ENCODE results near the gene GLTP.

GLTP gene

DNA sequence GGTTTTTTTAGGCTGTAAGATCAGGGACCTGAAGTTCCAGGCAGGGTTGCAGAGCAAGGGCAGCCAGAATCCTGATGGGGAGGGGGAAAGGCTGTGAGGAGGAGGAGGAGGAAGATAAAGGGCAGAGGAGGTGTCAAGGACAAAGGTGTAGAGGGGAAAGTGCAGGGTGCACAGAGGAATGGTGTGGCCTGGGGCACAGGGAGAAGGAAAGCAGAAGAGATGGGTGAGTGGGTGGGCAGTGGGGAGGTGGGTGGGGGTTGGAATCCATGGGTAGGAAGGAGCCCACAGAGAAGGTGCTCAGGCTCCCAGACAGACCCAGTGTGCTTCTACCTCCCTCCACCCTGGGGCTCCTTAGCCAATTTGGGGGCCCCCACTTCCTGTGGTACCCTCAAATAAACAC lies 58.4 kb downstream of the GLTP start:
- no peak for DNase-seq (ENCODE audit: low read depth in 2 of 2)

DNA sequence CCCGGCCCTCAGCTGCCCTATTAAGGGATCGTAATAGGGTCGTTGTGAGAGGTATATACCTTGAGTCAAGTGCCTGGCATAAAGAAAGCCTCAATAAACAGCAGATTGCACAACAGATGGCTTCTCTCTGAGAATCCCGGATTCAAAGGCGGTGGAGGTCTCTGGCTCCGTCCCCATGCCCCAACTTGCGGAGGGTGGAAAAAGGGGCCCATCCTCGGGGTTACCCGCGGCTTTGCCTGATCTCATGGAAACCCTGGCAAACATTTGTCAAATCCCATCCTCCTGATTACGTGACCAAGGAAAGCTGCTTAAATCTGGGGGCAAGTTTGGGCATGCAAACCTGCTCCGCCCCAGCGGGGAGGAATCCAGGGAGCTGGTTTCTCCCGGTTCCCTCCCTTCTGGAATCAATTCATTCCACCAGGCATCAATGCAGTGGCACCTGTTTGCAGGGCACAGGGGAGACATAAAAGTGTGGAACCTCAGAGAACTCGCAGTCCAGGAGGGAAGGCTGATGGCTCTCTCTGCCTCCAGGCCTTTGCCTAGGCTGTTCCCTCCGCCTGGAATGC lies 59.4 kb downstream of the GLTP start:
- DNase-seq (ENCODE audit: low read depth in 2 of 2) = no peak

DNA sequence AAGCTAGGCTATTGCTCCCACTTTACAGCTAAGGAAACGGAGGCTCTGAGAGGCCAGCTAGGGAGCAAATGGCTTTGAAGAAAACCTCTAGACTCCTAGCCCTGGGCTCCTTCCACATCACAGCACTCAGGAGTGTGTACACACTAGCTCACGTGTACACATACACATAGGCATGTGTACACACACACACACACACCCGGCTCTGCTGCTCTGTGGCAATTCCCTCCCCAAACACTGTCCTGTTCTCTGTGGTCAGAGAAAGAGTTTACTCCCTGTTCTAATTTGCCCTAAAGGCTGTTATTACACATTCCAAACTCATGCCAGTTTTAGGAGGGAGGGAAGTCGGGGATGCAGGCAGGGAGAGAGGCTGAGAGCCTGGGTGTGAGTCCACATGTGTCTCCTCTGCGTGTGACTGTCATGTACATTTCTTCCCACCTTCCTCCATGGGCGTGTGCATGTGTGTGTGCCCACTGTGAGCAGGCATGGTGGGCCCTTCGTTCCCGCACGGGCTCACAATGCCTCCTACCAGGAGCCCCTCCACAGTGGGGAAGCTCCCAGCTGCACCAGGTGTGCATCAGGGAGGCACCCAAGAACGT lies 61.3 kb downstream of the GLTP start:
- no peak for DNase-seq (ENCODE audit: low read depth in 2 of 2)

DNA sequence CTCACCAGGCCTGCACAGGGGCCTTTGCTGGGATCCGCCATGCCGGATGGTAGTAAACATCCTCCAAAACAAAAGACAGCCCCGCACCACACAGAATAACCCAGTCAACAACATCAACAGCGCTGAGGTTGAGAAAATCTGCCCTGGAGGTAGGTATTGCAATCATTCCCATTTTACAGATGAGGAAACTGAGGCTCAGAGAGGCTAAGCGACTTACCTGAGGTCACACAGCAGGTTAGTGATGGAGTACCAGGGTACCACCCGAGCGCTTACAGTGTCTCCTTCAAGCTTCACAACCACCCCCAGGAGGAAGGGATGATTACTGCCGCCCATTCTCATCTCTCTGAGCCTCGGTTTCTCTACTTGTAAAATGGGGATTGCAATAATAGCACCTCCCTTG lies 62.1 kb downstream of the GLTP start:
- no peak for DNase-seq (ENCODE audit: low read depth in 2 of 2)

DNA sequence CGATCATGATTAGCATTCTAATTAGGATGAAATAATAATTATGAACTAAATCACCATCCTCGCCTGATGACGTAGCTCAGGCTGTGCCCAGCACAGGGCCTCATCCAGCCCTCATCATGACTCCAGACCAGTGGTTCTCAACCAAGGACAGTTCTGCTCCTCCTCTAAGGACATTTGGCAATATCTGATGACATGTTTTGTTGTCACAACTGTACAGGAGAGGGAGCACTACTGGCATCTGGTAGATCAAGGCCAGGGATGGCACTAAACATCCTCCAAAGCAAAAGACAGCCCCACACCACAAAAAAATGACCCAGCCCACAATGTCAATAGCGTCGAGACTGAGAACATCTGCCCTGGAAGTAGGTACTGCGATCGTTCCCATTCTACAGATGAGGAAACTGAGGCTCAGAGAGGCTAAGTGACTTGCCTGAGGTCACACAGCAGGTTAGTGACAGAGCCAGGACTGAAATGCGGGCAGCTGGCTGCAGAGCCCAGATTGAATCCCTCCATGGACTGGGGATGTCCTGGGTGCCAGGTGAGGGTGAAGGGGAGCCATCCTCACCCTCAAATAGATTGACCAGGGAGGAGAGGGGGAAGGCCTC lies 62.6 kb downstream of the GLTP start:
- DNase-seq (ENCODE audit: low read depth in 2 of 2) = no peak

DNA sequence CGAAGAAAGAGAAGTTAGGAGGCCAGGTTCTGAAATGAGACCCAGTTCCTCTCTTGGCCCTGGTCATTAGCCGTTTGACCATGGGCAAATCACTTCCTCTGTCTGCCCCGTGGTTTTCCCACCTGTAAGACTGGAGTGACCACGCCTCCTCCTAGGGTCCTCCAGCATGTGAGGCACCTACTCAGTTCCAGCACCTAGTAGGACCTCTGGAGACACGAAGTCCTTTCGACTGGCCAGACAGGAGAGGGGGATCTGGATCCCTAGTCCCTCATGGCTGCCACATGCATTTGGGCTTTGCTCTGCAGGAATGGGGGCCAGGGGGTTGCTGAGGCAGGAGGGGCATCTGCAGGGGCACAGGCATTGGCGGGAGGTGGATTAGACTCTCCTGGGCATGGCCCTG lies 63.5 kb downstream of the GLTP start:
- no peak for DNase-seq (ENCODE audit: low read depth in 2 of 2)

DNA sequence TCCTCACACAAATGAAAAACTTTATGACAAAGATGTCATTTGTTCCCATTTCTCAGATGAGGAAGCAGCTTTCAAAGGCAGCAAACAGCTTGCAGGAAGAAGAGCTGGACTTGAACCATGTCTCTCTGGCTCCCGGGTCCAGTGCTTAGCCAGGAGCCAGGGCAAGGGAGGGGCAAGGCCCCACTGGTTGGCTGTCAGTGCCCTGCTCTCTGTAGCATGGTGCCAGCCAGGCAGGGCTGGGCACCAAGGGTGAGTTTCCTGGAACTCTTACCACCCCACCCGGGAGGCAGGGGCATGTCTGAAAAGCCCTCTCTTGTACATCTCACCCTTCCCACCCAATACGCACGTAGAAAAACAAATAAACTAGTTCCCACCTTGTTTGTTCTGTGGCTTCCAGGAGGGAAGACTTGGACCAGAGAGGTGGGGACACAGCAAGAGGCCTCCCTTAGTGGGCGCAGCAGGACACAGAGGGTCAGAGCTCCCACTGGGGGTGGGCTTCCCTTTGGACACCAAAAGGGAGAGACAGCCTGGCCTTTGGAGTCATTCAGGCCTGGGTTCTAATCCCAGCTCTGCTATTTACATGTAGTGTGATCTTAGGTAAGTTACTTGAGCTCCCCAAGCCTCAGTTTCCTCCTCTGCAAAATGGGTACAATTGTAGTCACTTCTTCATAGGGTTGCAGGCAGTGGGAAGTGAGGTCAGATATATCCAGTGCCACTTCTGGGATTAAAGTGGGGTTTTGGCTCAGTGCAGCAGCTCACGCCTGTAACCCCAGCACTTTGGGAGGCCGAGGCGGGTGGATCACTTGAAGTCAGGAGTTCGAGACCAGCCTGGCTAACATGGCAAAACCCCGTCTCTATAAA lies 64.4 kb downstream of the GLTP start:
- no peak for DNase-seq (ENCODE audit: low read depth in 2 of 2)

DNA sequence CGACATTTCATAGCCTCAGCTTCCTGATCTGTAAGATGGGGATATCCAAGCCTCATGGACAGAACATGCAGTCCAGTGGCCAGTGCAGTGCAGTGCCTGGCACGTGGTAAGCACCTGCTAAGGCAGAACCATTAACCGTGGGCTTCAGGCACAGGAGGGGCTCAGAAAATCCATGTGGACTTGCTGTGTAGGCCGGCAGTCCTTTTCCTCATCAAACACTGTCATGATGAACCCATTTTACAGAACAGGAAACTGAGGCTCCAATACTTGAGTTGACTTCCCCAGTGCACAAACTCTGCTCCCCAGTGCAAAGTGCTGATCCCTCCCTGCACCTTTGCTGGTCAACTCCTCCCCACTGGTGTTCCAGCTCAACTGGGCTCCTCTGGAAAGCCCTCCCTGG lies 65.1 kb downstream of the GLTP start:
- no peak for DNase-seq (ENCODE audit: low read depth in 2 of 2)

DNA sequence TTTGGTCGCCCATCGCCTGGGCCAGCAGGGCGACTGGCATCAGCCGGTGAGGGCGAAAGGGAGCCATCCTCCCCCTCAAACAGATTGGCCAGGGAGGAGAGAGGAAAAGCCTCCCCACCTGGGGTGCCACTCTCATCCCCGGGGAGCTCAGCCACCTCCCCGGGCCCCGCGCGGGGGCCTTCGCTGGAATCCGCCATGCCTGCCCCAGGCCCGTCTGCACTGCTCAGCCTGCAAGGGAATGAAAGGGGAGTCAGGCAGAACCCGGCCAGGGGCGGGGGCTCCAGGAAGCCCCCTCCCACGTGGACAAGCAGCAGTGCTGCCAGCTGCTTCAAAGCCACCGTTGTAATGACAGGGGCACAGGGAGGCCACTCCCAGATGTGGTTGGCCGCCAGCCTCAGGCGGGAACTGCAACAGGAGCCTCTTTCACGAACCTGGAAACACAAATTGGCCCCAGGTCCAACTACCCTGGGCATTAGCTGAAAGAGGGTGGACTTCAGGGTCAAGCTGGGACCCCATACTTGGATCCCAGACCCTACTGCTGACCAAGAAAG lies 65.7 kb downstream of the GLTP start:
- DNase-seq (ENCODE audit: low read depth in 2 of 2) = no peak

DNA sequence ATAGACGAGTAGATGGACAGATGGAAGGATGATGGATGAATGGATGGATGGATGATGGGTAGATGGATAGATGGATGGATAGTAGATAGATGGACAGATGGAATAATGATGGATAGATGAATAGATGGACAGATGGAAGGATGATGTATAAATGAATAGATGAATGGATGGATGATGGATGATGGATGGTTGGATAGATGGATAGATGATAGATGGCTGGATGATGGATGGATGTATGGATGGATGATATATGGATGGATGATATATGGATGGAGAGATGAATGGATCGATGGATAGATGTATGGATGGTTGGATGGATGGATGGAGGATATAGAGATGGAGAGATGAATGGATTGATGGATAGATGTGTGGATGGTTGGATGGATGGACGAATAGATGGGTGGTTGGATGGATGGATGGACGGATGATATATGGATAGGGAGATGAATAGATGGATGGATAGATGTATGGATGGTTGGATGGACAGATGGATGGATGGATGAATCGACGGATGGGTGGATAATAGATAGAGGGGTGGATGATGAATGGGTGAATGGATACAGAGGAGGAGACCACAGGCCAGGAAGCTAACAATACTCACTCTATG lies 66.4 kb downstream of the GLTP start:
- no peak for DNase-seq (ENCODE audit: low read depth in 2 of 2)

DNA sequence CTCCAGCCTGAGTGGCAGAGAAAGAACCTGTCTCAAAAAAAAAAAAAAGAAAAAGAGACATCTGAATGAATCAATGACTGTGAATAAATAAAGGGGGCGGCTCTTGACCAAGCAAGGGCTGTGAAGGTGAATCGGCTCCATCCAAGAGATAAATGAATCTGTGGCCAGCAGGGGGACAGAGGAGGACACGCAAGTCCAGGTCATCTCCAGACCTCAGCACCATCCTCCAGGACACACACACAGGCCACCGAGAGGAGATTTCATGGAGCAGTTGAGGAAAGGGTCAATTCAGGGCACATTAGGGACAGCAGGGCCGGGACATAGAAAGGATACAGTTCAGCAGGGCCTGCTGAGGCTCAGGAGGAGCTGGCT lies 68.7 kb downstream of the GLTP start:
- no peak for DNase-seq (ENCODE audit: low read depth in 2 of 2)

DNA sequence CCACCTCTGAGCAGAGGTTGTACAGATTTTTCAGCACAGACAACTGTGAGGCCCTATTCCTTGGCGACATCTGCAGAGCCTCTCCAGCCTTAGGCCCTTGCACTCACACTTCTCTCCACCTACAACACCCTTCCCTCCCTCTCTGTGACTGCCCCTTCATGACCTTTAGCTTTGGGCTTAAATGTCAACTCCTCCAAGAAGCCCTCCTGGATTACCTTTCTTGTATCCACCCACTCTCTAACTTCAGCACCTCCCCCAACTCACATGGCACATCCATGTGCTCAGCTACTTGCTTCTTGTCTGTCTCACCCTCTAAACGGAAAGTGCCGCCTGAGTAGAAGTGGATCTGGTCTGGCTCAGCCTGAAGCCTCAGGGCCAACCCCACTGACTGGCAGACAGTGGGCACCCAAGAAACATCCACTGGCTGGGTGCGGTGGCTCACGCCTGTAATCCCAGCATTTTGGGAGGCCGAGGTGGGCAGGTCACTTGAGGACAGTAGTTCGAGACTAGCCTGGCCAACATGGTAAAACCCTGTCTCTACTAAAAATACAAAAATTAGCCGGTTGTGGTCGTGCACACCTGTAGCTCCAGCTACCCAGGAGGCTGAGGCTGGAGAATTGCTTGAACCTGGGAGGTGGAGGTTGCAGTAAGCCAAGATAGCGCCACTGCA lies 69.3 kb downstream of the GLTP start:
- no peak for DNase-seq (ENCODE audit: low read depth in 2 of 2)

DNA sequence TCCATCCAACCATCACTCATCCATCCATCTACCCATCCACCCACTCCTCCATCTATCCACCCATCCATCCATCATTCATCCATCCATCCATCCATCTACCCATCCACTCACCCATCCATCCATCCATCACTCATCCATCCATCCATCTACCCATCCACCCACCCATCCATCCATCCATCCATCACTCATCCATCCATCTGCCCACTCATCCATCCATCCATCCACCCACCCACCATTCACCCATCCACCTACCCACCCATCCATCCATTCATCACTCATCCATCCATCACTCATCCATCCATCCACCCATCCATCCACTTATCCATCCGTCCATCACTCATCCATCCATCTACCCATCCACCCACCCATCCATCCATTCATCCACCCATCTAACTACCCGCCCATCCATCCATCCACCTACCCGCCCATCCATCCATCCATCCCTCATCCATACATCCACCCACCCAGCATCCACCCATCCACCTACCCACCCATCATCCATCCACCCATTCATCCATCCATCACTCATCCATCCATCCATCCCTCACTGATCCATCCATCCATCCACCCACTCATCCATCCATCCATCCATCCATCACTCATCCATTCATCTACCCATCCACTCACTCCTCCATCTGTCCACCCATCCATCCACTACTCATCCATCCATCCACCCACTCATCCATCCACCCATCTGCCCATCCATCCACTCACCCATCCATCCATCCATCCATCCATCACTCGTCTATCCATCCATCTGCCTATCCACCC lies 71.3 kb downstream of the GLTP start:
- no peak for DNase-seq (ENCODE audit: low read depth in 2 of 2)

DNA sequence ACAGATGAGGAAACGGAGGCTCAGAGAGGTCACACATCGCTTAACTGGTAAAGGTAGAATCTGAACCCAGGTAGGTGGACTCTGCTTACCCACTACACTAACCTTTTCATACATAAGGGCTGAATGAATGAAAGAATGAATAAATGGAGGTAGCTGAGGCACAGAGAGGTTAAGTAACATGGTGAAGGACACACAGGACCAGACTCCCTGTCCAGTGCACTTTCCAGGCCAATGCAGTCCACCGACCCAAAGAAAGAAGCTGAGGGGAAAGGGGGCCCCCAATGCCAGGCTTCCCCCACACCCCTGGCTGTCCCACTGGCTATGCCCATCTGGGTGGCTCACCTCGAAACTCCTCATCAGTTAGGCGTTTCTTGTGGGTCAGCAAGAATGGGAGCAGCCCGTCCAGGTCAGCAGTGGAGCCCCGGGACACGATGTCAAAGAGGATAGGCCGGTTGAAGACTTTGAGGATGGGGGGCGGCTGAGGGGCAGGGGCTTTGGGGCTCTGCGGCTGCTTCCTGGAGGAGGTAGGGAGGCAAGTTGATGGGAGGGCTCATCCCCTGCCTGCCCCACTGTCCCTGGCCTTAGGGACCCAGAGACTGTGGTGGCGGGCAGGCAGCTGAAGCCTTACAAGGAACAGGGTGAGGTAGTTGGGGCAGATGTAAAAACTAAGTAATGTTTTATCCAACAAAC lies 72.2 kb downstream of the GLTP start:
- DNase-seq (ENCODE audit: low read depth in 2 of 2) = no peak

DNA sequence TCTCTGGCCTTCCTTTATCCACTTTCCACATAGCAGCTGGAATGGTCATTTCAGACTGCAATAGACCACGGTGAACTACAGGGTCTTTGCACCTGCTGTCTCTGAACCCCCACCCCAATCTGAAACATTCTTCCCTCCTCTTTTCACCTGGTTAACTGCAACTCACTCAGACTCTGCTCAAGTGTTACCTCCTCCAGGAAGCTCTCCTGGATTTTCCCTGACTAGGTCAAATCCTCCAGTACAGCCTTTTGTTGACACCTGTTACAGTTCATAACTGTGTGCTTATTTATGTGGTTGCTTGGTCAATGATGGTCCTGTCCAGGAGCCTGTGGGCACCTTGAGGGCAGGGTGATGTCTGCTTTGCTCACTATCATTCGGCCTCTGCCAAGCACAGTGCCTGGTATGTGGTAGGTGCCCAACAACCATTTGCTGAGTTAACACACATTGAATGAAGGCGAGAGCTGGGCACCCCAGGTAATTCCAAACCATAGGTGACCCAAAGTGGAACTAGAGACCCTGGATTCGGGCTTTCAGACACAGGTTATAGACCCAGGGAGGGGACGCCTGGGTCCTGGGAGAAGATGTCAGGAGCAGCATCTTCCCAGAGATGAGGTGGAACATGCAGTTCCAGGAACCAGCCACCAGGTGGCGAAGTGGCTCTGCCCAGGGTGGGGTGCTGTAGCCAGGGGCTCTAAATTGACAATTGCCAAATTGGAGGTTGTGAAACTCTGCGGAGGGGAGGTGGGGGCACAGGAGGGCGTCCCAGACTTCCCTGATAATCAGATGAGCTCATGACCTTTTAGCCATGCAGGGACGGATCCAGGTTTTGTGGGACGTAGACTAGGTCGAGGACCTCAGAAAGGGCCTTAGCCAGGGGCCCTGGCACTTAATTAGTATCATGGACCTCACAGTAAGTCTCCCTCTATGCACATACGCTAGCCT lies 75.2 kb downstream of the GLTP start:
- DNase-seq (ENCODE audit: low read depth in 2 of 2) = peak; percentile 45 to 50

DNA sequence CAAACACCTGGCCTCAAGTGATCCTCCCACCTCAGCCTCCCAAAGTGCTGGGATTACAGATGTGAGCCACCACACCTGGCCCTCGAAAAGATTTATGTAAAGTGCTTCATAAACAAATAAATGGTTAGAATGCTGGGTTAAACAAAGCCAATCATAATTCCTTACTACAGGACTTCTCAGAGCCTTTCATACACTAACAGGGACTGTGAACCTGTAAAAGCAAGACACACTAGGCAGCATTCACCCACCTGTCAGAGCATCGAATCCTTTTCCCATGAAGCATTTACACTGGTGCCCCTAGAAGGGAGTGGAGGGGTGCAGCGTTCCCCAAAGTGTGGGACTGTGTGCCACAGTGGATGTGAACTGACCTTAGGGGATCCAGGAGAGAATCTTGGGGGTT lies 76.7 kb downstream of the GLTP start:
- DNase-seq (ENCODE audit: low read depth in 2 of 2) = no peak

DNA sequence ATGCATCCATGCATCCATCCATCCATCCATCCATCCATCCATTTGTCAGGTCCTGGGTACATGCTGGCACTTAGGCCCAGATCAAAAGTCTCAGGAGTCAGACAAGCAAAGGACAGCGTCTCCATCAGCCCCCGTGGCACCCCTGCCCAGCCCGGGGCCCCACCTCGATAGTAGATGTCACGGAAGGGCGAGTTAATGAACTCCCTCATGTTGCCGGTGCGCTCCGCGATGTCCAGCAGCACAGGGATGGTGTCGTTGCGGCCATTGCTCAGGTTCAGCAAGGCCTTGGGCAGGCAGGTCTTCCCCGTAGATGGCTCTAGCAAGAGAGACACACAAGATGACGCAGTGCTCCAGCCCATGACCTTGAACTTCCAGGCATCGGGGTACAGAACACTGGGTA lies 77.5 kb downstream of the GLTP start:
- no peak for DNase-seq (ENCODE audit: low read depth in 2 of 2)
